ENCODE measurements around the gene RETREG3.

The RETREG3 gene

DNA sequence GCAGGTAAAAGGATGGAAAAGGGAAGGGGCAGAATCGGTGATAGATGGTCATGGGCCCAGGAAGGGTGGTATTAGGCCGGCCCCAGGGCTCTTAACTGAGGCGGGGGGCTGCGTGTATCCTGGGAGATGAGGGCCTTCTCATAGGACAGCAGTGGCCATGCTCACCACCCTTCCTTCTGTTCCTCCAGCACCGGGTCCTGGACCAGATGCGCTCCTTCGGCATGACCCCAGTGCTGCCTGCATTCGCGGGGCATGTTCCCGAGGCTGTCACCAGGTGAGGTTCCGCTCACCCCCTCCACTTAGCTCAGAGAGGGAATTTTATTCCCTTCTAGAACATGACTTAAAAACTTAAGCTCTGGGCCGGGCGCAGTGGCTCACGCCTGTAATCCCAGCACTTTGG lies 70.7 kb downstream of the RETREG3 start:
- H3K27ac ChIP-seq: no peak overlapping the region
- TF ChIP-seq, protein P1, sequence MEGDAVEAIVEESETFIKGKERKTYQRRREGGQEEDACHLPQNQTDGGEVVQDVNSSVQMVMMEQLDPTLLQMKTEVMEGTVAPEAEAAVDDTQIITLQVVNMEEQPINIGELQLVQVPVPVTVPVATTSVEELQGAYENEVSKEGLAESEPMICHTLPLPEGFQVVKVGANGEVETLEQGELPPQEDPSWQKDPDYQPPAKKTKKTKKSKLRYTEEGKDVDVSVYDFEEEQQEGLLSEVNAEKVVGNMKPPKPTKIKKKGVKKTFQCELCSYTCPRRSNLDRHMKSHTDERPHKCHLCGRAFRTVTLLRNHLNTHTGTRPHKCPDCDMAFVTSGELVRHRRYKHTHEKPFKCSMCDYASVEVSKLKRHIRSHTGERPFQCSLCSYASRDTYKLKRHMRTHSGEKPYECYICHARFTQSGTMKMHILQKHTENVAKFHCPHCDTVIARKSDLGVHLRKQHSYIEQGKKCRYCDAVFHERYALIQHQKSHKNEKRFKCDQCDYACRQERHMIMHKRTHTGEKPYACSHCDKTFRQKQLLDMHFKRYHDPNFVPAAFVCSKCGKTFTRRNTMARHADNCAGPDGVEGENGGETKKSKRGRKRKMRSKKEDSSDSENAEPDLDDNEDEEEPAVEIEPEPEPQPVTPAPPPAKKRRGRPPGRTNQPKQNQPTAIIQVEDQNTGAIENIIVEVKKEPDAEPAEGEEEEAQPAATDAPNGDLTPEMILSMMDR (IDR thresholded peaks at IDR 0.05): no peak
- H3K4me3 ChIP-seq: no peak overlapping the region
- DNase-seq (ENCODE audit: low spot score): no peak

DNA sequence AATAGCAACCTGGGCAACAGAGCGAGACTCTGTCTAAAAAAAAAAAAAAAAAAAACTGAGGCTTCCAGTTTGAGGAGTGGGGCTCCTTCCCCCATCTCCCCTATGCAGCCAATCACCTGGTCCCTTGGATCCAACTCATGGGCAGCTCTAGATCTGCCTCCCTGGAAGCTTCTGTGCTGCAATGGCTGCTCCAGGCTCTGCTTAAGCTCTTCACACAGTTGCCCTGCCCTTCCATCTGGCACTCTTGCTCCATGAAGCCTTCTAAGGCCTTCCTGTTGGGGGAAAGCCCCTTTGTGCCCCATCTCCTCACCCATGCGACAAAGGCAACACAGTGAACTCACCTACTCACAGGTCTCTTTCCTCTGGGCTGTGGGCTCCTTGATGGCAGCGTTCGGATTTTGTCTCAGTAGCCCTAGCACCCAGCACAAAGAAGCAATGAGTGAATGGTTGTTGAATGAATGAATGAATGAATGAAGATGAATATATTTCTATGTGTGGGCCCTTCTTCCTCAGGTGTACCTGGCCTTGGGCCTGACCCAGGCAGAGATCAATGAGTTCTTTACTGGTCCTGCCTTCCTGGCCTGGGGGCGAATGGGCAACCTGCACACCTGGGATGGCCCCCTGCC lies 71.2 kb downstream of the RETREG3 start:
- no peak overlapping the region for H3K27ac ChIP-seq
- no peak overlapping the region for H3K4me3 ChIP-seq
- DNase-seq (ENCODE audit: low spot score): no peak
- TF ChIP-seq, protein P1 (IDR thresholded peaks at IDR 0.05): no peak

DNA sequence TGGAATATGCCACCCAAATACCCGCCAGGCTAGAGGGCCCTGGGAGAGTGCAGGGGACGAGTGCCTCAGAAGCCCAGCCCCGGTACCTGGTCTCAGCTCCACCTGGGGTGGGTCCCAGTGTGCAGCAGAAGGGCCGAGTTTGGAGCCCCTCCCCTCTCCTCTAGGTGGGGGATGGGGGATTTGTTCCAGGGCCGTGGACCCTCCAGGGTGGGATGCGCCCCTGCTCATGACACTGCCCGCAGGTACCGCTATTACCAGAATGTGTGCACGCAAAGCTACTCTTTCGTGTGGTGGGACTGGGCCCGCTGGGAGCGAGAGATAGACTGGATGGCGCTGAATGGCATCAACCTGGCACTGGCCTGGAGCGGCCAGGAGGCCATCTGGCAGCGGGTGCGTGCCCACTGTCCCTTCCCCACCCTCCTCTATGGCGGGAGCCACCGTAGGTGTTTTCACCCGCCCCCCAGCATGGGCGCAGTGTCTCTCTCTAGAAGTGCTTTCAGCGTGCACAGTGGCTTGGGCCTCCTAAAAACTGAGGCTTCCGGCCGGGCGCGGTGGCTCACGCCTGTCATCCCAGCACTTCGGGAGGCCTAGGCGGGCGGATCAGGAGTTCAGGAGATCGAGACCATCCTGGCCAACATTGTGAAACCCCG lies 71.9 kb downstream of the RETREG3 start:
- TF ChIP-seq, protein P1 (IDR thresholded peaks at IDR 0.05): no peak
- peak overlapping the region; percentile 94 to 95 for H3K27ac ChIP-seq
- DNase-seq (ENCODE audit: low spot score): no peak

DNA sequence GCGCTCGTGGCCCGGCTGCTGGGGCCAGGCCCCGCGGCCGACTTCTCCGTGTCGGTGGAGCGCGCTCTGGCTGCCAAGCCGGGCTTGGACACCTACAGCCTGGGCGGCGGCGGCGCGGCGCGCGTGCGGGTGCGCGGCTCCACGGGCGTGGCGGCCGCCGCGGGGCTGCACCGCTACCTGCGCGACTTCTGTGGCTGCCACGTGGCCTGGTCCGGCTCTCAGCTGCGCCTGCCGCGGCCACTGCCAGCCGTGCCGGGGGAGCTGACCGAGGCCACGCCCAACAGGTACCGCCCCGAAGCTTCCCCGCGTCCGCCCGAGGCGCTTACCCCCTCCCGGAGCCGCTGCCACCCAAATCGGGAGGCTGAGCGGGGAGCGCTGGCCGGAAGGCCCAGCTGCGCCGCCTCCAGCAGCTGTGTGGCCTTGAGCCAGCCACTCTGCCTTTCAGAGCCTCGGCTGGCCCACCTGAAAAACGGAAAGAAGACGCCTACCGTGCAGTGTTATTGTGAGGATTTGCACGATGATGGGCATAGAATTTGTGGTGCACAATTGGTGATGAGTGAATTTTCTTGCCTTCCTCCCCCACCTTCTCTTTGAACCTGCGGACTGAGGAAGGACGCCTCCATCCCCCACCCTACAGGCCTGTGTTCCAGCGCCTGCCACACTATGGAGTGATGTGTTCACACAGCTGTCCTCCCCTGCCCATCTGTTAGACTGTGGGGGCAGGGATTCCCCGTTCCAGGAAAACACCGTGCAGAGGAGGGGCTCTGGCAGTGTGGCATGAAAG lies 72.6 kb downstream of the RETREG3 start:
- Histone ChIP-seq H3K4me3 (peak overlapping the region; percentile 75), H3K27ac (peak overlapping the region; percentile 94 to 95)
- TF ChIP-seq, protein P1 (IDR thresholded peaks at IDR 0.05): no peak
- DNase-seq (ENCODE audit: low spot score): peak; percentile 92

More for the DNA sequence above, 71.9 kb downstream of the RETREG3 start:
- peak overlapping the region; percentile 75 for H3K4me3 ChIP-seq

- TF ChIP-seq, protein P1 (IDR thresholded peaks at IDR 0.05): no peak
- Histone ChIP-seq H3K4me3 (peak within 1 kb of the TSS; percentile 75), H3K27ac (peak within 1 kb of the TSS; percentile 94 to 95)
- peak; percentile 98 for DNase-seq (ENCODE audit: low spot score)
Observed at GRCh38 chr17:42536048-42536371, 73.2 kb downstream of the RETREG3 start, which contains the start of gene NAGLU. NAGLU (plus strand) TSS chr17:42536241; CDS start chr17:42536273, 32 bp downstream.

DNA sequence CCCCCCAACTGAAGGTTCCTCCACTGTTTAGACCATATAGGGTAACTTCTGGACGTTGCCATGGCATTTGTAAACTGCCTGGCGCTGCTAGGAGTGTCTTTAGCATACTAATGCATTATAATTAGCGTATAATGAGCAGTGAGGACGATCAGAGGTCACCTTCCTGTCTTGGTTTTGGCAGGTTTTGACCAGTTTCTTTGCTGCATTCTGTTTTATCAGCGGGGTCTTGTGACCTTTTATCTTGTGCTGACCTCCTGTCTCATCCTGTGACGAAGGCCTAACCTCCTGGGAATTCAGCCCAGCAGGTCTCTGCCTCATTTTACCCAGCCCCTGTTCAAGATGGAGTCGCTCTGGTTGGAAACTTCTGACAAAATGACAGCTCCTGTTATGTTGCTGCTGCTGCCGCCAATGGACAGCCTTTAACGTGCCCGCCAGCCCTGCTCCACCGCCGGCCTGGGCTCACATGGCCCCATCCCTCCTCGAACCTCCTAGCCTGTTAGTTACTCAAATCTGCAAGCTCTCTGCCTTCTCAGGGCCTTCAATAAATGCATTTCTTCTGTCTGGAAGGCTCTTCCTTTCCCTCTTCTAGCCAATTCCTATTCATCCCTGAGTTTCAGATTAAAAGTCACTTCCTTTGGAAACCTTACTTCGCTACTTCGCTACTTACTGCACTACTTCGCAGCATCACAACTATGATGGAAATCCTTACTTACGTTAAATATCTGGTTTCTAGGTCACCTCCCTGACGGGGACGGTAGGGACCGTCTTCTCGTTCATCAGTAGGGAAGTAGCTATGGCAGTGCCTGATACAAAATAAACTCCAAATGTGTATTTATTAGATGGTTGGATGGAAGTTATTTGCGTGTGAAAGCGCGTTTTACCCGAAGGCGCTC lies 73.8 kb downstream of the RETREG3 start:
- TF ChIP-seq, protein P1 (IDR thresholded peaks at IDR 0.05): no peak
- no peak for DNase-seq (ENCODE audit: low spot score)
- Histone ChIP-seq H3K27ac (peak overlapping the region; percentile 94 to 95), H3K4me3 (peak overlapping the region; percentile 75)
